ENCODE data around the gene PLEK2.
"Not testable (repeated sequence)": the region's sequence is repeated elsewhere in the genome, so short reads cannot be mapped to it uniquely, and the experiment has no call there.

Gene PLEK2

GRCh38 chr14:67426983-67427606 is 15.1 kb upstream of the PLEK2 start:
- DNase-seq: peak in 1 of 2 donors; percentile 39

GRCh38 chr14:67426161-67426560 is 14.2 kb upstream of the PLEK2 start:
- DNase-seq: no peak

- no peak for DNase-seq
Observed at GRCh38 chr14:67425608-67426007, 13.6 kb upstream of the PLEK2 start.

GRCh38 chr14:67424539-67424938 is 12.6 kb upstream of the PLEK2 start:
- DNase-seq: no peak

GRCh38 chr14:67423424-67423823 is 11.5 kb upstream of the PLEK2 start:
- DNase-seq: peak in 1 of 2 donors; percentile 32

GRCh38 chr14:67421356-67422224 is 9.6 kb upstream of the PLEK2 start:
- DNase-seq: no peak

GRCh38 chr14:67420102-67420739 is 8.3 kb upstream of the PLEK2 start:
- DNase-seq: peak in 1 of 2 donors; percentile 9

- DNase-seq: no peak
Observed at GRCh38 chr14:67418401-67419191, 6.6 kb upstream of the PLEK2 start.

- no peak for DNase-seq
Observed at GRCh38 chr14:67417633-67418032, 5.7 kb upstream of the PLEK2 start.

- no peak for DNase-seq
Observed at GRCh38 chr14:67416810-67417209, 4.8 kb upstream of the PLEK2 start.

GRCh38 chr14:67416085-67416484 is 4.1 kb upstream of the PLEK2 start:
- DNase-seq: no peak

GRCh38 chr14:67415610-67416009 is 3.6 kb upstream of the PLEK2 start:
- not testable (repeated sequence) for DNase-seq

GRCh38 chr14:67413806-67414769 is 2.1 kb upstream of the PLEK2 start:
- peak; percentile 25 to 91 for DNase-seq

GRCh38 chr14:67411370-67411769 is 595 bp downstream of the PLEK2 start:
- DNase-seq: no peak

- DNase-seq: no peak
Observed at GRCh38 chr14:67410313-67410712, 1.7 kb downstream of the PLEK2 start.

- no peak for DNase-seq
Observed at GRCh38 chr14:67409461-67409860, 2.5 kb downstream of the PLEK2 start.

GRCh38 chr14:67408122-67408801 is 3.7 kb downstream of the PLEK2 start:
- not testable (repeated sequence) for DNase-seq

- DNase-seq: no peak
Observed at GRCh38 chr14:67405771-67406170, 6.2 kb downstream of the PLEK2 start.

- no peak for DNase-seq
Observed at GRCh38 chr14:67400434-67400833, 11.5 kb downstream of the PLEK2 start.

GRCh38 chr14:67397536-67397935 is 14.4 kb downstream of the PLEK2 start:
- no peak for DNase-seq

GRCh38 chr14:67396381-67396970 is 15.5 kb downstream of the PLEK2 start:
- no peak for DNase-seq

All from bone marrow (tissue), 2 donors.